Calu3 (cell line): ENCODE measurements around the gene CNTNAP2. TPM values are rescaled to one million over a fixed set of nuclear protein-coding genes. Genes with fewer than 3 reads are reported as not detected.

Source experiments
- BruUV-seq: library from RNA; stranded (reverse); fragments of 400-500 nt; replicated peaks from 2 replicates; lab custom pipeline; 2021; lab: Mats Ljungman, UMichigan
- CTCF ChIA-PET: fragments of 300-600 bp; sonication (Branson Sonifier 250); formaldehyde crosslinking; loops from one replicate; lab custom pipeline; 2022; ENCODE audit warnings: antibody characterized with exemption; lab: Charles Lee
- DNase-seq: peaks from one replicate; pipeline ENCODE4 v3.0.0; 2022
- H3K27ac Mint-ChIP-seq: one replicate; pipeline ENCODE4 v1.8.0; 2022; ENCODE audit warnings: mixed read lengths; ENCODE audit not compliant: unreplicated experiment
- H3K27me3 Mint-ChIP-seq: one replicate; pipeline ENCODE4 v1.8.0; 2022; ENCODE audit warnings: mixed read lengths; ENCODE audit not compliant: unreplicated experiment
- H3K36me3 Mint-ChIP-seq: one replicate; pipeline ENCODE4 v1.8.0; 2022; ENCODE audit warnings: mild to moderate bottlenecking, moderate library complexity, mixed read lengths; ENCODE audit not compliant: insufficient read depth, unreplicated experiment
- H3K4me1 Mint-ChIP-seq: one replicate; pipeline ENCODE4 v1.8.0; 2022; ENCODE audit warnings: mild to moderate bottlenecking, low read depth, mixed read lengths; ENCODE audit not compliant: unreplicated experiment
- H3K4me3 Mint-ChIP-seq: one replicate; pipeline ENCODE4 v1.8.0; 2022; ENCODE audit warnings: mild to moderate bottlenecking, low read depth, moderate library complexity, mixed read lengths; ENCODE audit not compliant: unreplicated experiment
- H3K9me3 Mint-ChIP-seq: one replicate; pipeline ENCODE4 v1.8.0; 2022; ENCODE audit warnings: low read depth, mixed read lengths; ENCODE audit not compliant: unreplicated experiment
- intact Hi-C: fragments of 100-400 bp; cut with micrococcal nuclease; formaldehyde crosslinking; loops from one replicate; pipeline ENCODE4 v1.10.0; 2022; ENCODE audit not compliant: unreplicated experiment
- total RNA-seq: library from RNA; stranded (reverse); gene quantifications from 2 replicates; pipeline ENCODE4 v1.2.3, GENCODE V29; 2022
- TF ChIP-seq, protein P1 (sequence below): fragments of 200-600 bp; IDR thresholded peaks from one replicate; pipeline ENCODE4 v1.8.0; 2022; ENCODE audit warnings: antibody characterized with exemption; ENCODE audit not compliant: unreplicated experiment

Gene CNTNAP2
- total RNA-seq, 1 experiment from 2014 or later: 1.1 TPM

DNA sequence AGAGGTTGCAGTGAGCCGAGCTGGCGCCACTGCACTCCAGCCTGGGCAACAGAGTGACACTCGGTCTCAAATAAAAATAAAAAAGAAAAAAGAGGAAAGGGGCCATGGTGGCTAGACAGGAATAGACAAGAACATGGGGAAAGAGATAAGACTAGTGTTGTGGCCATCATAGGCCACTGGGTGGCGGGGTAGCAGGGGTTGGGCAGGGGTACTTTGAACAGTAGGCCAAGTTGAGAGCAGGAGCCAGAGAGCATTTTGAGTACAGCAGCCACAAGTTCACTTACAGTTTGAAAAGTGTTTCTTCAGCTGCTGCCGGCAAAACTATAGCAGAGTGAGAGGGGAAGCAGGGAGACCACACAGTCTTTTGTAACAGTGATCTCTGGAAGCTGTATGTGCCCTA, 656.0 kb downstream of the CNTNAP2 start:
- Mint-ChIP-seq H3K27ac (no peak overlapping the region), H3K36me3 (no peaks in the 10 kb centered on the region), H3K4me1 (no peaks in the 10 kb centered on the region), H3K4me3 (no peak overlapping the region), H3K27me3 (no peaks in the 10 kb centered on the region), H3K9me3 (peaks cover 14% of the 10 kb centered on the region)
- CTCF ChIA-PET: no interaction called here
- no peak for DNase-seq
- TF ChIP-seq, protein P1, sequence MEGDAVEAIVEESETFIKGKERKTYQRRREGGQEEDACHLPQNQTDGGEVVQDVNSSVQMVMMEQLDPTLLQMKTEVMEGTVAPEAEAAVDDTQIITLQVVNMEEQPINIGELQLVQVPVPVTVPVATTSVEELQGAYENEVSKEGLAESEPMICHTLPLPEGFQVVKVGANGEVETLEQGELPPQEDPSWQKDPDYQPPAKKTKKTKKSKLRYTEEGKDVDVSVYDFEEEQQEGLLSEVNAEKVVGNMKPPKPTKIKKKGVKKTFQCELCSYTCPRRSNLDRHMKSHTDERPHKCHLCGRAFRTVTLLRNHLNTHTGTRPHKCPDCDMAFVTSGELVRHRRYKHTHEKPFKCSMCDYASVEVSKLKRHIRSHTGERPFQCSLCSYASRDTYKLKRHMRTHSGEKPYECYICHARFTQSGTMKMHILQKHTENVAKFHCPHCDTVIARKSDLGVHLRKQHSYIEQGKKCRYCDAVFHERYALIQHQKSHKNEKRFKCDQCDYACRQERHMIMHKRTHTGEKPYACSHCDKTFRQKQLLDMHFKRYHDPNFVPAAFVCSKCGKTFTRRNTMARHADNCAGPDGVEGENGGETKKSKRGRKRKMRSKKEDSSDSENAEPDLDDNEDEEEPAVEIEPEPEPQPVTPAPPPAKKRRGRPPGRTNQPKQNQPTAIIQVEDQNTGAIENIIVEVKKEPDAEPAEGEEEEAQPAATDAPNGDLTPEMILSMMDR: no peak
- BruUV-seq: no TSS peak
- intact Hi-C loops: no loop called here

DNA sequence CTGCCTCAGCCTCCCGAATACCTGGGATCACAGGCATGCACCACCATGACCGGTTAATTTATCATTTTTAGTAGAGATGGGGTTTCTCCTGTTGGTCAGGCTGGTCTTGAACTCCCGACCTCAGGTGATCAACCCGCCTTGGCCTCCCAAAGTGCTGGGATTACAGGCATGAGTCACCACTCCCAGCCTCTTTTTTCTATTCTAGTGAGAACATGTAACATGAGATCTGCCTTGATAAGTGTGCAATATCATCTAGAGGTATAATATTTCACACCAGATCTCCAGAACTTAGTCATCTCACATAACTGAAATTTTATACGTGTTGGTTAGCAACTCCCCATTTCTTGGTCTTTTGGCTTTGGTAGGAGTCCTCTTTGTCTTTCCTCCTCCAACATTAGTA, 656.9 kb downstream of the CNTNAP2 start:
- TF ChIP-seq, protein P1: no peak
- no TSS peak for BruUV-seq
- no peak for DNase-seq
- no peak overlapping the region for H3K27ac Mint-ChIP-seq
- H3K36me3 Mint-ChIP-seq: no peaks in the 10 kb centered on the region
- CTCF ChIA-PET: no interaction called here
- H3K4me1 Mint-ChIP-seq: no peaks in the 10 kb centered on the region
- H3K9me3 Mint-ChIP-seq: peaks cover 14% of the 10 kb centered on the region
- no peaks in the 10 kb centered on the region for H3K27me3 Mint-ChIP-seq
- no peak overlapping the region for H3K4me3 Mint-ChIP-seq
- intact Hi-C loops: no loop called here

DNA sequence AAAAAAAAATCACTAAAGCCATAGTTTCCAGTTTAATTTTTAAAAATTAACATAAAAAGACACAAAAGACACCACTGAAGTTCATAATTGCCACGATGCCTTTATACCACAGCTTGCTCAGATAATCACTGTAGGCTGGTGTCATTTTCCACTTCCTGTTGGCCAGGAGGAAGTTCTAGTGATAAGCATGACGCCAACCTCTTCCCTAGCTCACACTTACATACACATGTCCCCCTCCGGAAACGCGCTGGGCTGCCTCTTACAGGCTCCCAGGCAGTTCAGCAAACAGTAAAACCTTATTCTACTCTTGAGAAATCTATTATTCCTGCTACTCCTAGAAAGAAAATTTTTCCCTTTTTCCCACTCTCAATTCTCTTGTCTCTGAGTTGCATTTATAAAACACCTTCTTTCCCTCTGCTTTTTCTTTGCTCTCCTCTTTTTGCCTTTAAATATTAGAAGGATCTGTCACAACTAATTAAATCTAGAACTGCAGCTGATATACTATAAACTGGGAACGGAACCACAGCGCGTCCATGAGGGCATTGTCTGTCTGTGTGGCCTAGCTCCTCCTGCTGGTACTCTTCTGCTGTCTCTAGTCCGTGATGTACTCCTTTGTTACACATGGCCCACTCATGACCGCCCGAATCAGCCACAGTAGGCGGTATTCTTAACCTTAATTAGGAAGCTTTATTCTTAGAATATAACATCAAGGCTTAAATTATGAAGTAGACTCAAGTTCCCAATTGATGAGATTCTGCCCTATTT, 664.9 kb downstream of the CNTNAP2 start:
- TF ChIP-seq, protein P1: no peak
- H3K4me1 Mint-ChIP-seq: no peaks in the 10 kb centered on the region
- no peaks in the 10 kb centered on the region for H3K27me3 Mint-ChIP-seq
- no peak overlapping the region for H3K4me3 Mint-ChIP-seq
- H3K27ac Mint-ChIP-seq: no peak overlapping the region
- no peaks in the 10 kb centered on the region for H3K36me3 Mint-ChIP-seq
- BruUV-seq: no TSS peak
- CTCF ChIA-PET: no interaction called here
- DNase-seq: no peak
- intact Hi-C loops: no loop called here
- no peaks in the 10 kb centered on the region for H3K9me3 Mint-ChIP-seq

DNA sequence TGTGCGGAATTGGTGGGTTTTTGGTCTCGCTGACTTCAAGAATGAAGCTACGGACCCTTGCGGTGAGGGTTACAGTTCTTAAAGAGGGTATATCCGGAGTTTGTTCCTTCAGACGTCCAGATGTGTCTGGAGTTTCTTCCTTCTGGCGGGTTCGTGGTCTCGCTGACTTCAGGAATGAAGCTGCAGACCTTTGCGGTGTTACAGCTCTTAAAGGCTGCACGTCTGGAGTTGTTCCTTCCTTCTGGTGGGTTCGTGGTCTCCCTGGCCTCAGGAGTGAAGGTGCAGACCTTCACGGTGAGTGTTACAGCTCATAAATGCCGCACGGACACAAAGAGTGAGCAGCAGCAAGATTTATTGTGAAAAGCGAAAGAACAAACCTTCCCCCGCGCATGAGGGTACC, 670.7 kb downstream of the CNTNAP2 start:
- Mint-ChIP-seq H3K4me1 (no peaks in the 10 kb centered on the region), H3K27ac (no peak overlapping the region), H3K36me3 (no peaks in the 10 kb centered on the region), H3K4me3 (no peak overlapping the region), H3K27me3 (no peaks in the 10 kb centered on the region), H3K9me3 (peaks cover 6% of the 10 kb centered on the region)
- CTCF ChIA-PET: no interaction called here
- DNase-seq: no peak
- TF ChIP-seq, protein P1: no peak
- BruUV-seq: no TSS peak
- intact Hi-C loops: no loop called here
